GM18861 (cell line): ENCODE data around the gene TOMM6.

ENCODE experiments used
- ATAC-seq: cut with Tn5 transposase; IDR thresholded peaks from one replicate; pipeline ENCODE4 v1.9.1; 2021; ENCODE audit not compliant: unreplicated experiment

The TOMM6 gene

GRCh38 chr6:41787219-41787917 lies at the start of gene TOMM6:
TOMM6 (plus strand) TSS chr6:41787694; CDS start chr6:41787698, 4 bp downstream.
- ATAC-seq: peak; percentile 65

DNA sequence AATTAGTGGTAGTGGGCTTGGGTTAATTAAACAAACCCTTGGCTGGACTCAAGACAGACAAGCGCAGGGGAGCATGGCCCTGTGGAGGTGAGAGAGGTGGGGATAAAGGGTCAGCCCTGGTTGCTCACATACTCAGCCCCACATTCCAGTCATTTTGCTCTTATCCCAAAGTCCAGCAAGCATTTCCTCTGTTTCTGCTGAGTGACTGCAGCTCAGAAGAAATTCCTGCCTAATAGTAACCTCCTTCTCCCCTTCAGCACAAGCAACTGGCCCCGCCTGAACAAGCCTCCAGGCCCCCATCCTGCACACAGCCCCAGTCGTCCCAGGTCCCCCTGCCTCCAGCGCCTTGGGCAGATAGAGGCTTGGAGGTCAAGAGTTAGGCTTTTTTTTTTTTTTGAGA lies 48.5 kb upstream of the TOMM6 start:
- no peak for ATAC-seq

DNA sequence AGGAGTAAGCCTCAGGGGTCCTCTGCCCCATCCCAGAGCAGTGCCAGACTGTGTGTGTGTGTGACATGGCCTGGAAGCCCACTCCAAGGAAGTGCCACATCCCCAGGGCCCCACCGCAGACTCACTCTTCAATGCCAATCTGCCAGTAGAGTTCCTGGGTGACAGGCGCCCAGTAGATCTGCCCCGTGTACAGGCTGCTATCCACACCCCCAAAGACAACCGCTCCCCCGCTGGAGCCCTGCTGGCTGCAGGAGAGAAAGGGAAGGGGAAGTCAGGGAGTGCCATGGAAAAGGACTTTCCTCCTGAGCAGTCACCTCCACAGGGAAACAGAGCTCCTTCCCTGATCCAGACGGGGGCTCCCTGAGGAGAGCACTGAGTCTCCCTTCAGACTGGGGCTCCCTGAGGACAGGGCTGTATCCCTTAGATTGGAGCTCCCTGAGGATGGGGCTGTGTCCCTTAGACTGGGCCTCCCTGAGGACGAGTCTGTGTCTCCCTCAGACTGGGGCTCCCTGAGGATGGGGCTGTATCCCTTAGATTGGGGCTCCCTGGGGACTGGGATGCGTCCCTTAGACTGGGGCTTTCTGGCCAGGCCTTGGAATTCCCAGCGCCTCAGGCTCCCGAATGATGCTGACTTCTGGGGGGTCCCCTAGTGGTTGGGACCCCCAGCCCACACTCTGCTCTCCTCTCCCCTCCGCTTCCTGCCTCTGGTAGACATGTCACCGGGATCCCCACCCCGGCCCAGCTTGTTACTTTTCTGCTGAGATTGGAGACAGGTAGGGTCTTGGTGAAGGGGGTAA lies 46.9 kb upstream of the TOMM6 start:
- ATAC-seq: no peak

DNA sequence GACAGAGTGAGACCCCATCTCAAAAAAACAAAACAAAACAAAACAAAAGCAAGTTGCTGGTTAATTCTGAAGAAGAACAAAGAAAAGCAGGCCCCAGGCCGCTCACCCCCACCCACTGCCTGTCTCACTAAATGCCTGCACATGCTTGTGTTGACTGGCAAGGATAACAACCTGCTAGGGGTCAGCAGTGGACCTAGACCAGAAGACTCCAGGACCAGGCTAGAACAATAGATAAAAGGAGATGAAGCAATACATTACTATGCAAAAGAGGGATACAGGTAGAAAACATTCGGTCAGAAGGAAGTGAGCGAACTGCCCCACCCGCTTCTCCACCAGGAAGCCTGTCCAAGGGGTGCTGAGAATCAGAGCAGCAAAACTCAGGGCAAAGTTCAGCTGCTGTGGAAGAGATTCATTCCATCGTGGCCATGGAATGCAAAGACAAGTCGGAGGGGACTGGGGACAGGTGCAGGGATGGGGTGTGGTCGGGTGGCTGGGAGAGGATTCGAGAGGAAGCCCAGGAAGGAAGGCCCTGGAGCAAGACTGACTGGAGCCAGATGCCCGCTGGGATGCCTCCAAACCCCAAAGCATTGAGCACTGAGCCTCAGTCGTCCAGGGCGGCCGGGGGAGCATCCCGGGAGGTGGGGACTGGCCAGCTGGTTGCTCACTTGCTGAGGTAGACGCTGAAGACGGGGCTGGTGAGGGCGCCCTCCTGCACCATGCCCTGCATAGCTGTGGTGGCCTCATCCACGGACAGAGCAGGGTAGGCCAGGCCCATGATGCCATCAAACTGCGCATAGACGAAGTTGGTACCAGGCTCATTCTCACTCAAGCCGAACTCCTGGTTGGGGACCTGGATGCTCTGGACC lies 45.6 kb upstream of the TOMM6 start:
- ATAC-seq: no peak

- ATAC-seq: no peak
These were observed 43.9 kb upstream of the TOMM6 start for GRCh38 chr6:41743406-41744235.

- ATAC-seq: no peak
These were observed 43.2 kb upstream of the TOMM6 start for GRCh38 chr6:41744236-41744787.

GRCh38 chr6:41746107-41746506 lies 41.4 kb upstream of the TOMM6 start:
- ATAC-seq: no peak

- ATAC-seq: no peak
These were observed 40.0 kb upstream of the TOMM6 start, which contains the start of gene PGC for GRCh38 chr6:41747256-41748101. PGC (minus strand) TSS chr6:41747397; CDS start chr6:41747334, 63 bp downstream.

DNA sequence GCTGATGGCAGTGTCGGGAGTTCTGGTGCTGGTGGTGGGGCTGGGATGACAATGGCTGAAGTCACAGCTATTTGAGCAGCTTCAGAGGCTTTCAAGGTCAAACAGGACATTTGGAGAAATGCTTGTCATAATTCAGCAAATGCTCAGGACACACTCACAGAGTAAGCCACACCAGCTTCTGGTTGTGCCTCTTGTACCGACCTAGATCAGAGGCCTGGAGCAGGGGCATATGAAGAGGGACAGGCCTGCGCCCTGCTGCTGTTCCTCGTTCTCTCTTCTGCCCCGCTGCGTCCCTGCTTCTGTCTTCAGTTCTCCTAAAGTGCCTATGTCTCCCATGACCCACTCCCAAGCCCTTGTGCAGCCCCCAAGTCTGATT lies 39.4 kb upstream of the TOMM6 start:
- no peak for ATAC-seq

- no peak for ATAC-seq
These were observed 39.0 kb upstream of the TOMM6 start for GRCh38 chr6:41748542-41748941.

GRCh38 chr6:41750374-41750773 lies 37.1 kb upstream of the TOMM6 start:
- ATAC-seq: no peak

GRCh38 chr6:41755895-41756294 lies 31.6 kb upstream of the TOMM6 start:
- no peak for ATAC-seq

- no peak for ATAC-seq
These were observed 31.1 kb upstream of the TOMM6 start for GRCh38 chr6:41756354-41756753.

- no peak for ATAC-seq
These were observed 30.2 kb upstream of the TOMM6 start for GRCh38 chr6:41757271-41757670.

GRCh38 chr6:41757931-41758640 lies 29.4 kb upstream of the TOMM6 start:
- ATAC-seq: no peak

- no peak for ATAC-seq
These were observed 28.9 kb upstream of the TOMM6 start for GRCh38 chr6:41758641-41759035.

DNA sequence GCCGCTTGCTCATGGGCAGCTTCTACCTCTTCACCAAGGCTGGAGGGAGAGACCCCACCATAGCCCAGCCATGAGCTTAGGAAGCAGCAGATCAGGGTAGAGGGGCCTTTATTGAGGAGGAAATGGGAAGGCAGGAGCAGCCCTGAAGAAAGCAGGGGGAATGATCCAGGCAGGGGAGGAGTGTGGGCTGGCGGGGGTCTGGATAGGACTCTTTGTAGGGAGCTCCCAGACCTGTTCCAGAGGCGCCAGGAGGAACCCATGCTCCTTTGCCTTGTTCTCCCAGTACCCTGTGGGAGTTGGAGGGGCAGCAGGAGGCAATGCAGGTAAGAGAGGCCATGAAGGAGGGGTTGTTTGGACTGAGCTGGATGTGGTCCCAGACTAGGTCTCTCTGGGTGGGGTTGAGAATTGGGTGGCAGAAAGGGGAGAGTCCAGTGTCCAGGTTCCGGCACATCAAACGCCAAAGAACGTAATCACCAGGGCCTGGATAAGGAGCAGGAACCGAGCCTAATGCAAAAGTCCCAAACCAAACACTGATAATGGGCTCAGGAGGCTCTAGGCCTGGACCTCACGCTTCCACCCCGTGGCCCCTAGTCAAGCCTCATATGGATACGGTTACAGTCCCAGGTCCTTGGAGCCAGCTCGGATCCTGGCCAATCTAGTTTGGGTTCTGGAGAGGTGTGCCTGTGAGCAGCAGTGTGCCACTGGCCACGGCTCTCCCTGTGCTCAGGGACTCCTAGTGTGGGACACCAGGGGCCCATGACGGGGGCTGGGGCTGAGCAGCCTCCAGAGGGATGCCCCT lies 28.2 kb upstream of the TOMM6 start:
- no peak for ATAC-seq
